HG02943 (cell line): Measurements from ENCODE around the gene DLGAP3.

Experiments
- ATAC-seq: cut with Tn5 transposase; IDR thresholded peaks from one replicate; pipeline ENCODE4 v1.9.1; 2021; ENCODE audit warnings: mild to moderate bottlenecking, low read depth, moderate library complexity; ENCODE audit not compliant: unreplicated experiment

The DLGAP3 gene

DNA sequence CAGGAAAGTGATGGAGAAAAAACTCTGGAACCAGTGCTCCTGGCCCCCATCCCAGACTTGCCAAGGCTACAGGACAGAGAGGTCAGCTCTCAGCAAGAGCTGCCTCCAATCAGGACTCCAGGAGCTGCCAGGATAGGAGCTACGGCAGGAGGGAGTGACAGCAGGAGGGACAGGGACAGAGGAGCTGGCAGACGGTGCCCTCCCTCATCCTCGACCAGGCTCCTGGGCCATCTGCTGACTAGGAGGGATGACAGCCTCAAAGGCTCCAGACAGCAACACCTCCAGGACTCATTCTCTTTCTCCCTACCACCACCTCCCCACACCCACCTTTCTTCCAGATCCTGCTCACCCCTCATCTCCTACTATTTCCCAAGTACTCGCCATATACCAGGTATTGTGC is 22.7 kb downstream of the DLGAP3 start:
- ATAC-seq = no peak

DNA sequence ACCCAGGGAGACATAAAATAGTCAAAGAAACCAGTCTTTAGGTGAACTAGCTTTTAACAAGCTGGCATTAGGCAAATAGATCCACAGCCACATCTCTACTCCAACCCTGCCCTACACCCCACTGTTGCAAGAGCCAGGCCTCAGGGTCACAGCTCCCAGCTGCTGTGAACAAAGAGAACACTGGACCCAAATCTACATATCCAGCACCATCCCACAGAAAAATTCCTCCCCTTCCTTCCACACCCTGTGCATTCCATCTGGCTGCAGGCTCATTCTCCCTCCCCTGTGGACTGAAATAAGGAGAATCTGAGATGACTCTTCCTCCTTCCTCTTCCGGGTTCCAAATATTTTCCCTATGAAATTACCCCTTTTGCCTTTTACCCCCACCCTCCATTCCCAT is 23.2 kb downstream of the DLGAP3 start:
- no peak for ATAC-seq

DNA sequence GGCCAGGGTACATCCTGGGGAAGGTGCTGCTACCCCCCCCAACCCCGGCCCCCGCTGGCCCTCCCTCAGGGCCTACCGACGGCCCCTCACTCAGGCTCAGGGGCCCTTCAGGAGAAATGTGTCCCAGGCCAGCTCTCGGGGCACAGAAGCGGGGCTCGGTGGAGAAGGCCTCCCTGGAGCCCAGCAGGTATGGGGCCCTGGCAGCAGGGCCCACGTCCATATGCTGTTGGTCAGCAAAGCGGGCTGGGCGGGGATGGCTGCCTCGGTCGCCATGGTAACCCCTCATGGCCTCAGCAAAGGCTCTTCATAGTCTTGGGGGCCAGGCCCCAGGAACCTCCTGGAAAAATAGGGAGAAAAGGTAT is 24.4 kb downstream of the DLGAP3 start:
- ATAC-seq = no peak

DNA sequence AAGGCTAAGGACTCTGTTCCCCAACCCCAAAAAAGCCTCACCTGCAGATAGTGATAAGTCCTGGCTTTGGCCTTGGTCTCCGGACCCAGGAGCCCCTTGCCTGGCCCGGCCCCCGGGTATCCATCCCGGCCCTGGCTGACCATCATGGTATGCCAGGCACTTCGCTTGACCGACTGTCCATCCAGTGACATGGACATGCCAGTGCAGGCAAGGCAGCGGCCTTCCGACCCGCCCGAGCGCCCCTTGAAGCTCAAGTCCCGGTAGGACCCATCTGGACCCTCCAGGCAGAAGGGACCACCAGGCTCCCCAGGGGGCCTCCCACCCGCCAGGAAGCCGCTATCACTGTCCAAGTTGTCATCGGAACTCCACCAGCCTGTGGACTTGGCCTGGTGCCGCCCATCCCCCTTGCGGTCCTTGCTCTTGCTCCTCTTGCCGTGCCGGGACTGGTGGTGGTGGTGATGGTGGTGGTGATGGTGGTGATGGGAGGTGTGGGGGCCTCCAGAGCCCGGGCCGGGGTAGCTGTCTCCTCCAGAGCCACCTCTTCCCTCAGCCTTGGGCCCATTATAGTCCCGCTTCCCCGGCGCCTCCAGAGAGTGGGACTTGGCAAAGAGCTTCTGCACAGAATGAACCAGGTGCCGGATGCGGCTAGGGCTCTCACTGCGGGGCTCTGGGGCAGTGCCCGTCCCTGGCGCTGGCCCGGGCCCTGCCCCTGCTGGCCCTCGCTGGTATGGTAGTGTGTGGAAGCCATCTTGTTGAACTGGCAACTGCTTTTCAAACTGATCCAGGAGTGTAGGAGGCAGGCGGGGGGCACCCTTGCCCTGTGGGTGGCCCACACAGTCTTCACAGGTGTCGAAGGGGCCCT is 25.0 kb downstream of the DLGAP3 start:
- ATAC-seq = no peak

DNA sequence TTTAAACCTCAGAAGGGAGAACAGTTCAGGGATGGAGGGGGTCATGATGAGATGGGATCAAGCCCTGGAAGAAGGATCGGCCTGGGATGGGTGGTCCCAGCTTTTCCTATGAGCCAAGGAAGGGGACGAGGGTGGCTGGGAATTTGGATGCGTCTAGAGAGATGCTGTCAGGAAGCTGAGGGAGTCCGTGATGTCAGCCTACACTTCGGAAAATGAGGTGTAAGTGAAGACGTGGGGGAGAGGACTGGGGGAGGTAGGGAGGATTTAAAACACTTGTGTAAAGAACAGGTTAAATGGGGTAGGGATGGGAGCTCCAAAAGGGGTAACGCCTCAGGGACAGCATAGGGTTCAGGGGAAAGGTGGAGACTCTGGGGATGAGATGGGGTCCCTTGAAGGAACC is 27.5 kb downstream of the DLGAP3 start:
- no peak for ATAC-seq

DNA sequence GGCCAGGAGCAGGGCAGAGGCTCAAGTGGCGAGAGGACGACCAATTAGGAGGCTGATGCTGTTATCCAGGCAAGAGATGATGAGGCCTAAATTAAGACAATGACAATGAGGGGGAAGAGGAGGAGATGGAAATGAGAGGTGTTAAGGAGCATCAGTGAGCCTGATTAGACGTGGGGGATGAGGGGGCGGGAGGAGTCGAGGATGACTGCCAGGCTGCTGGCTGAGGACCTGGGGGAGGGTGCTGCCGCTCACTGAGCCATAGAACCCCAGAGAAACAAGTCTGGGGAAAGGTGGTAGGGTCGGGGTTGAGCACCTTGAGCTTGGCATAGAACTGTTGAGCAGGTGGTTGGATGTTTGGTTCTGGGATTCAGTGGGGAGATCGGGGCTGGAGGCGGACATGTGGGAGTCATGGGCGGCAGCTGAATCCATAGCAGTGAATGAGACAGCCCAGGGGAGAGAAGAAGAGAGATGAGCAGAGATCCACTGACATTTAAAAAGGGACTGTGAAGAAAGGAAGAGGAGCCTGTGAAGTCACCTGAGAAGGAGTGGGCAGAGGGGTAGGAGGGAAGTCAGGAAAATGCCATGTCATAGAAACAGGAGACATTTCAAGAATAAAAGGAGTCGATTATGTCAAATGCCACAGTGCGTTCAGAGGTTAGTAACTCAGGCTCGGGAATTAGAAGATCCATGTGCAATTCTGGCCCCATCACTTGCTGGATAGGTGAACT is 28.5 kb downstream of the DLGAP3 start:
- ATAC-seq = no peak

DNA sequence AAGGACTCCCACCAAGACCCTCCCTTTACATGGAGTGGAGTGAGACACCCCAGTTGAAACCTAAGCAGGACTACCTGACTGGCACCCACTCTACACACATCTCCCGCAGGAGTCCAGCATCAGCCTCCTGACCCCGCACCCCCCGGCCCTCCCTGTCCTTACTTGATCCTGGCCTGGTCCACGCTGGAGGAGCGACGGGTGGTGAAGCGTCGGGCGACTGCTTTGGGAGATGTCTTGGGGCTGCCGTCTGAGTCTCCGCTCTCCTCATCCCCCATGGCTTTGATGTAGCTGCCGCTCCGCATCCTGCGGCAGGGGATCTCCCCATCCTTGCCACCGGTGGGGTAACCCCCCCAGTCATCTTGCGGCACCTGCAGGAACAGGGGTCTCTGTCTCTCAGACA is 29.5 kb downstream of the DLGAP3 start:
- ATAC-seq = no peak

DNA sequence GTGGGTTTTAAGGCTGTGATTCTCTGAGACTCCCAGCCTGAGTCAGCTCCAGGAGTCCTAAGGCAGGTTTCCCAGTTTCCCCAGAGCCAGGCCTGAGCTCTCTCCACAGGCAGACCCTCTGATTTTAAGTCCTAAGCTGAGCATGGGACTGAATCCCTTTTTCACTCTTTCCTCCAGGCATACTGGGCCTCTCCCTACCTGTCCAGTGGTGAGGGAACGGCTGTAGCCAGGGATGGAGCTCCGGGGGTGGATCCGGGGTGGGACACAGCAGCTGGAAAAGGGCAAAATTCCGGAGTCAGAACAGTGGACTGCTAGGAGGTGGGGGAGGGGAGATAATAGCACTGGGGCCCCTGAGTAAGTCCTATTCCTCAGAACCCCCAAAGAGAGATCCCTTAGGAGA is 30.0 kb downstream of the DLGAP3 start:
- no peak for ATAC-seq

DNA sequence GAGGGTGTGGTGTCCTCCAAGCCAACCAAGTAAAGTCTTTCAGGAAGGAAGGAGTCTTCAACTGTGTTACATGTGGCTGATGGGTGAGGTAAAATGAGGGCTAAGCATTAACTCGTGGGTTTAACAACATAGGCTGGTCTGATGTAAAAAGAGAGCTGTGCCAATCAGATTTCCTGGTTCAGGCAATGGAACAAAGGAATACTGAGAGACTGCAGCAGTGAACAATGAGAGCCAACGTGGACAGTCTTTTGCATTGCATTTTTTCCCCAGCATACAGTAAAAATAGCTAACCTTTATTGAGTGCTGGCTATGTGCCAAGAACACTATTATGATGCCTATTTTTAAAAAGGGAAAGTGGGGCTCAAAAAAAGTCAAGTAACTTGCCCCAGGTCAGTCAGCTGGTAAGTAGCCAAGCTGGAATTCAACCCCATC is 31.1 kb downstream of the DLGAP3 start:
- no peak for ATAC-seq

DNA sequence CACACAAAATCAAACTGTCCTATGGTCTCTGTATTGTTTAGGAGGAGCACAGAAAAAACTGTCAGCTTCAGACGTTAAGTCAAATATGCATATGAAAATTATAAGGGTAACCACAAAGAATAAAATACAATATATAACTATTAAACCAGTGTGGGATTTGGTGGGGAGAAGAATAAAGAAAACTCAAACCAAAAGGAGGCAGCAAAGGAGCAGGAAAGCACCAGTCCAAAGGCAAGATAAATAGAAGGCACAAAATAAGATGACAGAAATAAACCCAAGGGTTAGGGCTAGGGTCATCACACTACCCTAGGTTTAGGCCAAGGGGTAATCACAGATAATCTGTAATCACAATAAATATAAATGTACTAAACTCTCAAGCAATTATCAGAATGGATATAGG is 32.8 kb downstream of the DLGAP3 start:
- no peak for ATAC-seq

DNA sequence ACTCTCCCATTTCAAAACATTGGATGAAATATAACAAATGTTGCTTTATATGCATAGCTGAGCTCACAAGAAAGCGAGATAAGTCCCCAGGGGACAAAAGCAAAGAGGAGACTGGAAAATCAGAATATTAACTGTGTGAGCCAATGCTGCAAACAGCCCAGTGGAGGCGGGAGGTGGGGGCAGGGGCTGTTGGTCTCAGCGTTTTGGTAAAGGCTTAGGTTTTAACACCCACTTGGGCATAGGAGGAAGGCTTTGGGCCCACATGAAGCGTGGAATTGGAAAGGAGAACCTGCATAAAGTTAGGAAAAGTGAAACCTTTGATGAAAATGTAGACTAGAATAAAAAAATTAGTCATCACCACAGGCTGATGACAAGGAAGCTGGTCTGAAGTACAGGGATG is 39.7 kb downstream of the DLGAP3 start:
- ATAC-seq = no peak

DNA sequence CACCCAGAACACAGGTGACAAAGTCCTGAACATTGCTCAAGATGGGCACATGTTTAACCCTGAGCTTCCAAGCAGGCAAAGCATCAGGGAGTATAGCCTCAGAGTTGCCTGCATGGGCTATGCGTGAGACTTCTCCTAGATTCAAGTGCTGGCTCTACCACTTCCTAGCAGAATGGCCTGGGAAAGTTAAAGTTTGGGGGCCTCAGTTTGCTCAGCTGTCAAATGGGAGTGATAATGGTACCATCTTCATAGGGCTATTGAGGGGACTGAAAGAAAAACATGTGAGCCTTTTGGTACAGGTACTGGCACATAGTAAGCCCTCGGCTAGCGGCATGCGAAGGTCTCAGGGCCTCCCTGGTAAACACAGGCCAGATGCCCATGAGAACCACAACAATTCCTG is 41.9 kb downstream of the DLGAP3 start:
- no peak for ATAC-seq

DNA sequence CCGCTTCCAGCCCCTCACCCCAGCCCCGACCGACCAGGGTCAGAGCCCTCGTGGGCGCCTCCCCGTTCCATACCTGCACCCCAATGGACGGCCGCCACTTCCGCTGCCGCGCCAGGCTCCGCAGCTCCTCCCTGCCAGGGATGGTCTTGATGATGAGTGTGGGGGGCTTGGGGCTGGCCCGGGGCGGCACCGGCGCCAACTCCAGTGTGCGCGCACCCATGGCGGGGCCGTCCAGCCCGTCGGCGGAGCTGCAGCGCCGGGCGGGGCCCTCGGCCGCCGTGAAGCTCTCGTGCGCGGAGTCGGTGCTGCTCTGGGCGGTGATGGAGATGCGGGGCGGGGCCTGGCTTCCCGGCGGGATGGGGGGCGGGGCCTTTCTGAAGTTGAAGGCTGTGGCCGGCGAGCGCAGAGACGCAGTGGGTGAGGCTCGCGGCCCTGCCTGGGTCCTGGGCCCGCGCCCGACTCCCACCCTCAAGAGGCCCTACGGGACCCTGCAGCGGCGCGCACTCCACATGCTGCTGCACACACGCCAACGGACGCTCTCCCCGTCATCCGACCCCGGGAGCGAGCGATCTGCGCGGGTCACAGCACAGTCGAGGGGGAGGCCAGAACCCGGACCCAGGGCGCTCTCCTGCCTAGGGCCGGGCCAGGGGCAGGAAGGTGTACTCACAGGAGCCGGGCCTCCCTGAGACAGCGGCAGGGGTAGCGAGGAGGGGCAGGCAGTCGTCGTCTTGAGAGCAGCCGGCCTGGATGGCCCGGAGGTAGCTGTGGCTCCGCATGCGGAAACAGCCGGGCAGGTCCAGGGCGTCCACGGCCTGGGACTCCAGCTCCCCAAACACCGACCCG is 43.8 kb downstream of the DLGAP3 start:
- ATAC-seq = no peak

DNA sequence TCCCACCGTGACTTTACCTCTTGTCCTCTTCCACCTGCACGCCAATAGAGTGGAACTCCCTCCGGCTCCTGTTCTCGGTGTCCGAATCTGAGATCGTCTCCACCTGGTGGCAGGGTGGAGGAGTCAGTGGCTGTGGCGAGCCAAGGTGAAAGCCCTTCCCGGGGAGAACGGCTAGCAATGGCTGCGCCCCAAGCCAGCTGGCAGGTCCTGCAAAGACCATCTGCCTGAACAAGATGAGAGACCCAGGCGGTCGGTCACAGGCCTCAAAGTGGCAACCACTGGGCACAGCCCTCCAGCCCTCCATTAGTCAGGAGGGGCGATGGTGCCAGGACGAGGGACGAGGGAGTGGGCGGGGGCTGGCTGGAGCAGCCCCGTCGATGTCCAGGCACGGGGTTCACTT is 44.5 kb downstream of the DLGAP3 start:
- no peak for ATAC-seq

DNA sequence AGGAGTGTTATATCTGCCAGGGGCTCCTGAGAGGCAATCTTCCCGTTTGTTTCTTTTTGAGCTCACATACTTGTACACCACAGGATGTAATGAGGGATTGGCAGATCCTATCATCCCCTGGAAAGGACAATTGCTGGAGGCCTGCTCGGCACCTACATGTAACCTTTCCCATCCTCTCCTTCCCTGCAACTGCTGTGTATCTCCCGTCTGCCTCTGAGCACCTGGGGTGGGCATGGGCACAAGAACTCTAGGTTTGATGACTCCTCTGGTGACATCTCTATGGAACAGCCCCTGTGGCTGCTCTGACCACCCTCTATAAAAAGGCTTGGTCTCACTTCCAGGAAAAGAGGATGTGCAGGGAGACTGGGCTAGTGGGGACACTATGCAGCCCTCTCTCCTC is 44.9 kb downstream of the DLGAP3 start:
- ATAC-seq = no peak

DNA sequence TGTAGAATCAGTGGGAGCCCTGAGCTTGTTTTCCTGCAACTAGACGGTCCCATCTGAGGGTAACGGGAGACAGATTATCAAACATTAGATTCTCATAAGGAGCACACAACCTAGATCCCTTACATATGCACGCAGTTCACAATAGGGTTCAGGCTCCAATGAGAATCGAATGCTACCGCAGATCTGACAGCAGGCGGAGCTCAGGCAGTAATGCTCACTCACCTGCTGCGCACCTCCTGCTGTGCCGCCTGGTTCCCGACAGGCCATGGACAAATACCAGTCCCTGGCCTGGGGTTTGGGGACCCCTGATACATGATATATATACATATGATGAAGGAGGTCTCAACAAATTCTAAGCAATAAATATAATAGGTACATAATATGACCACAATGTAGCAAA is 50.2 kb downstream of the DLGAP3 start:
- ATAC-seq = no peak

DNA sequence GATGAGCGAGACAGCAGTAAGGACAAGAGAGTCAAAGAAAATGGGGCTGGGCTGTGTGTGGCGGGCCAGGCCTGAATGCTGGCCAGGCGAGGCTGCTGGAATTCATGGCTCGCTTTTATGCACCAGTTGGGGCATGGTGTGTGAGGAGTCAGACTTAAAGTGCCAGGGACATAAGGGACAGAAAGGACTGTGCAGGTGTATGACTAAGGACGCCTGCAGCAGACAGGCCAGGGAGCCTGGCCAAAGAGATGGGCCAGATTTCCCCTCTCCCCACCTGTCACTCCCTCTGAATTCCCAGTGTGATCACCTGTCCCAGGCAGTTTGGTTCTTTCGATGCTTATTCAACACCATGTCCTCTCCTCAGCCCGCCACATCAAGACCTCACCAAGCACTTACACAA is 53.0 kb downstream of the DLGAP3 start:
- ATAC-seq = no peak

DNA sequence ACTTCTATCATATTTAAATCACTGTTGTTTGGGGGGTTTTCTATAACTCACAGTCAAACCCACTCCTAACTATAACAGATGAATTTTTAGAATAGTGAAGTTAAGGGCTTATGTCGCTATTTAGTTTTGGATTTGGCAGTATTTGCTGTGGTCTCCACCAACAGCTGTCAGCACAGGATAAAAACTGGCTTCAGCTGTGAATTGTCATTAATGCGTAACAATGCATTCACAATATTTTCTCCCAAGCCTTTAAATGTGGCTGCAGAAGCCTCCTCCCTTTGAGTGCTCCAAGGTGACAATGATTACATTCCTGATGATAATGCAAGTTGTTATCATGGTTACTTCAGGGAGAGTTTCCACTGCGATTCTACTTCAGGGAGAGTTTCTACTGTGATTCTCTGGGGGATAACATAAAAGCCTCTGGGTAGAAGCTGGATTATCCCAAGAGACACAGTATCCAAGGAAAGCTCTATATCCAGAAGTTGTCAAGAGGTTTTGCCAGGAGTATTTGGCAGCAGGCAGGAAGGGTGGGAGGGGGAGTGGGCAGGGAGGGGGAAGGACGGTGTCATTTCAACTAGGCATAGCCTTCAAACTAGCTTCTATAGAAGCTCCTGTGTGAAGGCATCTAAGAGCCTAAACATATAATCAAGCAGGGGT is 55.0 kb downstream of the DLGAP3 start:
- no peak for ATAC-seq

DNA sequence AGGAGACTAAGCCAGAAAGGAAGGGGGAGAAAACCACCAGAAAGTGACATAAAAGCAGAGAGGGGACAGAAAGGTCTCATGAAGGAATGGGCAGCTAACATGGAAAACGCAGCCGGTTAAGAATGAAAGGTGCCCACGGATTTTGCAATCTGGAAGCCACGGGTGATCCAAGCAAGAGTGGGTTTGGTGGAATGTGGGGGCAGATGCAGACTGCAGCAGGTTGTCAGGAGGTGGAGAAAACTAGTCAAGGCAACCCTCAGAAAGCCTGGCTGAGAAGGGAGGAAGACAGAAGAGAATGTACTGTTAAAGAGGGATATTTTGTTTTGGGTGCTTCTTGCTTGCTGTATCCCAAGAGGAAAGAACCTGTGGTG is 57.3 kb downstream of the DLGAP3 start:
- ATAC-seq = no peak

DNA sequence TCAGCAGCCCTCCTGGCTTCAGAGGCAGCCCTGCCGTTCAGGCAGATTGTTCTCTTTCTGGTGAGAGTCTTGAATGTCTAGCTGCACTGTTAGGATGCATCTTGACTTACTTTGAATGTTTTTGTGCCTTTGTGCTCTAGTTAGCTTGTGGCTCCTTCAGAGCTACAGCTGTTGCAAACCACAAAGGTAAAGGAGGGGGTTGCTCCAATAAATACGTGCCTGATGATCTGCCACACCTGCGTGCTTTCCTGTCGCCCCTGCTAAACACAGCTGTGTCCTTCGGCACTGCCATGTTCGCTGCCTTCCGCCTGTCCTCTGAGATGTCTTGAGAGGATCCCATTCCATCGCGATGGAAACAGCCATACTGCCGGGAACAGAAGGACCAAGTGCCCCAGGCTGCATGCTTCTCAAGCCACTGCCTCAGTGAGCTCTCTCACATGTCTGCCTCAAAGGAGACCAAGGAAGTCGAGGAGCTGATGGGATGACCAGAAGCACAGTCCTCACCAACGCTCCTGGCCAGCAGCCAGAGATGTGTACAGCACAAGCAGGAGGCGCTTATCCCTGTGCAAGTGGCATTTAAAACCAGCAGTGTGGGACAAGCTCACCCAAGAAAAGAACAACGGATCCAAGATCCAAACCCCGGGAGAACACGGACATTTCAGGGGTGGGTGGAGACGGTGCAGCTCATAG is 57.9 kb downstream of the DLGAP3 start:
- ATAC-seq = no peak
